ENCODE measurements around the gene ERICH6B.
A peak's percentile ranks its signal among the peaks of the same experiment; 100 is the strongest.

ERICH6B gene

DNA sequence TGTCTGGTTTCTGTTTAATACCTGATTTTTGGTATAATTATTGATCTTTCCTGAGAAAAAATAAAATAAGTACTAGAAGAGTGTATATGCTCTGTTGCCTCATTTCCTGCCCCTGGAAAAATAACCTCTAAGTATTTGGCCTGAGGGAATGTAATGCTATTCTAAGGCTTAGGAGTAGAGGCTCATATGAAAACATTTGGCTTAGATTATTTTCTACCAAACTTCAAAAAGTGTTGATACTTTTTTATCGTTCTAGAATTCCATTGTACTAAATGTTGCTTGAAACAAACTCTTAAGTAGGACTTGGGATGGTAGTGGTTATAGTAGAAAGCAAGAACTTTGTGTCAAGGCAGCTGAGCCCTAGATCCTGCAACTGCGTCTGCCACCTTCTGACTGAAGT lies 93.0 kb downstream of the ERICH6B start:
- peaks cover under 1% of the 10 kb centered on the region for H3K27me3 Mint-ChIP-seq (ENCODE audit: low read depth, poor library complexity)
- H3K4me3 Mint-ChIP-seq: no peak overlapping the region
- H3K27ac Mint-ChIP-seq: no peak overlapping the region
- peaks cover 17% of the 10 kb centered on the region for H3K4me1 Mint-ChIP-seq
- TF ChIP-seq CTCF (IDR thresholded peaks at IDR 0.05): no peak
- no peak for DNase-seq
- H3K9me3 Mint-ChIP-seq: no peaks in the 10 kb centered on the region
- H3K36me3 Mint-ChIP-seq (ENCODE audit: low read depth): peaks cover 64% of the 10 kb centered on the region

GRCh38 chr13:45521297-45521696 lies 94.2 kb downstream of the ERICH6B start:
- DNase-seq: no peak
- Mint-ChIP-seq H3K27ac (no peak overlapping the region), H3K4me3 (no peak overlapping the region), H3K4me1 (peaks cover 8% of the 10 kb centered on the region), H3K9me3 (no peaks in the 10 kb centered on the region), H3K27me3 (ENCODE audit: low read depth, poor library complexity) (no peaks in the 10 kb centered on the region), H3K36me3 (ENCODE audit: low read depth) (peaks cover 70% of the 10 kb centered on the region)
- no peak for TF ChIP-seq CTCF (IDR thresholded peaks at IDR 0.05)

DNA sequence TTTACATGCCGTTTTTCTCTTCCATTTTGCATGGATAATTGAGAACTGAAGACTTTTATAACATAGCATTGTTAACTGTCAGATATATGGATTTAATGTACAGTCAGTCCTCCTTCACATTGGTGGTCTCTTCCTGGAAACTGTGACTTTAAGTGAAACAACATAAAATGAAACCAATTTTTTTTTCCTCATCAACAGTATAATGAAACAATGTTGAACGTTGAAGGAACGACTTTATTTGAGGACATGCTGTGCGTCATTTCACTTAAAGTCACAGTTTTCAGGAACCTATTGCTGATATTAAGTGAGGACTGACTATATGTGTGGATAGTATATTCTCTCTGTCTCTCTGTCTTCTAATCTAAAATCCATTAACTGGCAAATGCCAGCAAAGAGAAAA lies 96.0 kb downstream of the ERICH6B start:
- Mint-ChIP-seq H3K27ac (no peak overlapping the region), H3K4me1 (peaks cover 8% of the 10 kb centered on the region), H3K27me3 (ENCODE audit: low read depth, poor library complexity) (no peaks in the 10 kb centered on the region), H3K4me3 (no peak overlapping the region), H3K9me3 (no peaks in the 10 kb centered on the region), H3K36me3 (ENCODE audit: low read depth) (peaks cover 68% of the 10 kb centered on the region)
- TF ChIP-seq CTCF (IDR thresholded peaks at IDR 0.05): no peak
- DNase-seq: no peak

DNA sequence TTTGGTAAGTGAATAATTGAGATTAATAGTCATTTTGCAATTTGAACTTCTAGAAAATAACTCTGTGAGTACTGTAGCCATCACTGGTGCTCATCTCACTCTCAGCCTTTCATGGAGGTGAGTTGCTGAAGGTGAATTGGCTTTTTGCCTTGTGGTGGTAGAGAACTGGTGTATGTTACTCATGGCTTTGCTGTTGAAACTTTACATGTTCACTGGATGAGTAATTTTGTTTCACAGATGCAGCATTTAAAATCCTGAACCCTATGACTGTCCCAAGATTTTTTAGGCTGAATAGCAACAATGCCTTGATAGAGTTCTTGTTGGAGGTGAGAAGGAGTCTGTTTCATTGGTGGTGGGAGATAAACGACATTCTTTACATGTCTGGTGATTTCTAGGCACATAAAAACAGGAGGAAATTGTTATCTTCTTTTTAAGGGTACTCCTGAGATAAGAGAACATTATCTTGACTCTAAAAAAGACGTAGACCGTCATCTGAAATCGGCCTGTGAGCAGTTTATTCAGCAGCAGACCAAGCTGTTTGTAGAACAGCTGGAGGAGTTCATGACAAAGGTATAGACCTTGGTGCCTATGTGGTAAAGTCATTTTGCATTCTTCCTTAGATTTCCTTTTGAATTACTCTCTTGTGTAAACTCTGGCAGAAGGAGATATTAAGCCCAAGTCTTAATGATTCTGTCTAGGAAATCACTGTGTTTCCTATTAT lies 96.9 kb downstream of the ERICH6B start:
- no peak for DNase-seq
- Mint-ChIP-seq H3K4me3 (no peak overlapping the region), H3K4me1 (peaks cover 8% of the 10 kb centered on the region), H3K27me3 (ENCODE audit: low read depth, poor library complexity) (no peaks in the 10 kb centered on the region), H3K9me3 (no peaks in the 10 kb centered on the region), H3K27ac (peak overlapping the region; percentile 66), H3K36me3 (ENCODE audit: low read depth) (peaks cover 63% of the 10 kb centered on the region)
- no peak for TF ChIP-seq CTCF (IDR thresholded peaks at IDR 0.05)

DNA sequence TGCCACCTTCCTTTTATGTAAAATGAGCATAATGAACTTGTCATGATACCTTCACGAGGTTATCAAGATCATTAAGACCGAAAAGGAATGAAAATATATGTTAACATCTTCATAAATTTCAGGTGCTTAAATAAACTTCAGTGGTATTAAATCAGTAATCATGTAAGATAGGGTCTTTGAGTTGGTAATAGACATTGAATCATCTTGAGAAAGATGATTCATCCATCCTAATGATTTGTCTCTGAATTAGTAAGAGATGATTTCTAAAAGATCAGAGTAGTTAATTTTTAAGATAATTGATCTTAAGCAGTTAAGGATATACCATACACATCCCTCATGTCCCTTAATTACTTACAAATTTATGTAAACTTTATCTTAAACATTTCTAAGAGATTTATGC lies 98.8 kb downstream of the ERICH6B start:
- Mint-ChIP-seq H3K27me3 (ENCODE audit: low read depth, poor library complexity) (no peaks in the 10 kb centered on the region), H3K4me1 (peaks cover 8% of the 10 kb centered on the region), H3K4me3 (no peak overlapping the region), H3K36me3 (ENCODE audit: low read depth) (peaks cover 57% of the 10 kb centered on the region), H3K9me3 (no peaks in the 10 kb centered on the region), H3K27ac (no peak overlapping the region)
- TF ChIP-seq CTCF (IDR thresholded peaks at IDR 0.05): no peak
- no peak for DNase-seq

DNA sequence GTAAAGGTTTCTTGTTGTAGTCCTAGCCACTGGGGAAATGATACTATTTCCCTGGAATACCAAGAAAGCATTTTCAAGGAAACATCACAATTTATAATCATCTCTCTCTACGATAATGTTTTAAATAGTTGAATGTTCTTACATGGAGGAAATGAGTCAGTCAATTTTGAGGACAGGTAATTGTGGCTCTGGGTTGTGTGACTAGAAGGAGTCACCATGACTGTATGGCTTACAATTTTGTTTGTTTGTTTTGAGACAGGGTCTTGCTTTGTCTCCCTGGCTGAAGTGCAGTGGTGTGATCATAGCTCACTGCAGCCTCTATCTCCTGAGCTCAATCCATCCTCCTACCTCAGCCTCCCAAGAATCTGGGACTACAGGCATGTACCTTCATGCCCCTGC lies 103.4 kb downstream of the ERICH6B start:
- H3K4me3 Mint-ChIP-seq: no peak overlapping the region
- H3K4me1 Mint-ChIP-seq: peaks cover 8% of the 10 kb centered on the region
- H3K27me3 Mint-ChIP-seq (ENCODE audit: low read depth, poor library complexity): no peaks in the 10 kb centered on the region
- no peak for TF ChIP-seq CTCF (IDR thresholded peaks at IDR 0.05)
- no peaks in the 10 kb centered on the region for H3K9me3 Mint-ChIP-seq
- H3K27ac Mint-ChIP-seq: no peak overlapping the region
- no peak for DNase-seq
- peaks cover 46% of the 10 kb centered on the region for H3K36me3 Mint-ChIP-seq (ENCODE audit: low read depth)

All from nephron progenitor cell (in vitro differentiated cells).